ENCODE data around the gene NBPF9. TPM values are rescaled to one million over a fixed set of nuclear protein-coding genes. Genes with fewer than 3 reads are reported as not detected.
"Not testable (repeated sequence)": the region's sequence is repeated elsewhere in the genome, so short reads cannot be mapped to it uniquely, and the experiment has no call there.

Gene NBPF9
- total RNA-seq, 1 donor from 2014 or later, result 8.8 TPM

GRCh38 chr1:149018577-149018976 lies 84.8 kb downstream of the NBPF9 start:
- H3K4me3 ChIP-seq (ENCODE audit: low read depth, low read length); DNase-seq (ENCODE audit: low read depth): not testable (repeated sequence)

GRCh38 chr1:149016626-149017025 lies 86.7 kb downstream of the NBPF9 start:
- H3K4me3 ChIP-seq (ENCODE audit: low read depth, low read length), result not testable (repeated sequence)

GRCh38 chr1:149015522-149015921 lies 87.8 kb downstream of the NBPF9 start:
- DNase-seq (ENCODE audit: low read depth); H3K4me3 ChIP-seq (ENCODE audit: low read depth, low read length): not testable (repeated sequence)

More at GRCh38 chr1:149016626-149017025, 86.7 kb downstream of the NBPF9 start:
- not testable (repeated sequence) for DNase-seq (ENCODE audit: low read depth)

- not testable (repeated sequence) for H3K4me3 ChIP-seq (ENCODE audit: low read depth, low read length); DNase-seq (ENCODE audit: low read depth)
Measured at GRCh38 chr1:149013513-149013912, 89.8 kb downstream of the NBPF9 start.

GRCh38 chr1:149012599-149012998 lies 90.8 kb downstream of the NBPF9 start:
- DNase-seq (ENCODE audit: low read depth); H3K4me3 ChIP-seq (ENCODE audit: low read depth, low read length): not testable (repeated sequence)

- not testable (repeated sequence) for DNase-seq (ENCODE audit: low read depth); H3K4me3 ChIP-seq (ENCODE audit: low read depth, low read length)
Measured at GRCh38 chr1:149009761-149010160, 93.6 kb downstream of the NBPF9 start.

GRCh38 chr1:149008769-149009168 lies 94.6 kb downstream of the NBPF9 start:
- DNase-seq (ENCODE audit: low read depth); H3K4me3 ChIP-seq (ENCODE audit: low read depth, low read length): not testable (repeated sequence)

- DNase-seq (ENCODE audit: low read depth); H3K4me3 ChIP-seq (ENCODE audit: low read depth, low read length): not testable (repeated sequence)
Measured at GRCh38 chr1:149008326-149008725, 95.0 kb downstream of the NBPF9 start.
